Esophagus muscularis mucosa (tissue), 4 donors: ENCODE measurements around the gene TARBP2. TPM values are rescaled to one million over a fixed set of nuclear protein-coding genes. Genes with fewer than 3 reads are reported as not detected.

Experiments
- DNase-seq: peaks from one replicate; pipeline ENCODE4 v3.0.0-alpha.2; 2017; ENCODE audit errors: extremely low spot score
- H3K27ac ChIP-seq, 4 donors: fragments of 200-600 bp; sonication (generic); replicated peaks in 1 of 4; 1 replicate in 3 of 4; 2 replicates in 1 of 4; pipeline ENCODE4 v1.5.1; 2016 to 2019; ENCODE audit warnings: mild to moderate bottlenecking in 1 of 4
- H3K27me3 ChIP-seq, 4 donors: fragments of 200-600 bp; sonication (generic); one replicate each; pipeline versions ENCODE4 v1.5.1 to v1.6.0; 2016 to 2019
- H3K36me3 ChIP-seq, 4 donors: fragments of 200-600 bp; sonication (generic); one replicate each; pipeline ENCODE4 v1.5.1; 2016 to 2019
- H3K4me1 ChIP-seq, 4 donors: fragments of 200-600 bp; sonication (generic); one replicate each; pipeline ENCODE4 v1.5.1; 2016 to 2019
- H3K4me3 ChIP-seq, 4 donors: fragments of 200-600 bp; sonication (generic); 1 replicate in 2 of 4; 2 replicates in 2 of 4; pipeline ENCODE4 v1.5.1; 2016 to 2019; ENCODE audit warnings: mild to moderate bottlenecking in 4 of 4, moderate library complexity in 1 of 4
- H3K9me3 ChIP-seq, 4 donors: fragments of 200-600 bp; sonication (generic); 1 replicate in 3 of 4; 2 replicates in 1 of 4; pipeline ENCODE4 v1.5.1; 2016 to 2019
- CTCF ChIP-seq, 3 experiments: fragments of 200-600 bp in 2 of 3; fragments of 450-650 bp in 1 of 3; sonication (generic) in 2 of 3; IDR thresholded peaks; one replicate each; pipeline ENCODE4 v1.5.1; 2017 to 2019; ENCODE audit warnings: antibody characterized with exemption in 3 of 3, mild to moderate bottlenecking in 2 of 3, moderate library complexity in 1 of 3
- EP300 ChIP-seq: sonication (generic); formaldehyde crosslinking; IDR thresholded peaks from one replicate; pipeline ENCODE4 v1.6.1; 2017; ENCODE audit warnings: antibody characterized with exemption
- POLR2A ChIP-seq: fragments of 450-650 bp; IDR thresholded peaks from one replicate; pipeline ENCODE4 v1.6.1; 2017; ENCODE audit warnings: antibody characterized with exemption, moderate library complexity, mild to moderate bottlenecking, low read depth
- POLR2AphosphoS5 ChIP-seq, 2 donors: sonication (generic); formaldehyde crosslinking; IDR thresholded peaks; one replicate each; pipeline ENCODE4 v1.6.1; 2017; ENCODE audit warnings: antibody characterized with exemption in 2 of 2
- WGBS: methylation state at CpG from one replicate; pipeline ENCODE4 v1.1.5; 2018; 5-methylcytosine and 5-hydroxymethylcytosine counted together
- intact Hi-C: fragments of 100-400 bp; cut with DNase I; formaldehyde crosslinking; loops from one replicate; pipeline ENCODE4 v1.15.1; 2023
- total RNA-seq, 4 donors: library from RNA; depleted of rRNA; stranded (reverse); fragments of >200 nt; gene quantifications; one replicate each; pipeline versions ENCODE4 v1.1.0 to v1.2.1, GENCODE V29; 2016

The TARBP2 gene
- total RNA-seq, 4 donors from 2014 or later = 12.7 to 16.6 (median 12.9) TPM

GRCh38 chr12:53465679-53466078 is 35.4 kb upstream of the TARBP2 start:
- Histone ChIP-seq H3K27ac (peak overlapping the region in 3 of 4 donors; percentile 17 to 39 (median 36)), H3K4me1 (peaks cover 39 to 82% (median 61%) of the 10 kb centered on the region in 4 donors), H3K9me3 (no peaks in the 10 kb centered on the region), H3K36me3 (peaks cover 96 to 100% (median 100%) of the 10 kb centered on the region in 4 donors), H3K4me3 (no peak overlapping the region), H3K27me3 (no peaks in the 10 kb centered on the region)
- WGBS = 41% methylated on average over 2 of the region's 2 CpGs
- no peak for TF ChIP-seq CTCF (IDR thresholded peaks at IDR 0.05)
- TF ChIP-seq POLR2AphosphoS5 (IDR thresholded peaks at IDR 0.05) = no peak
- no peak for TF ChIP-seq EP300
- no peak for TF ChIP-seq POLR2A
- intact Hi-C loops = no loop called here
- no peak for DNase-seq

GRCh38 chr12:53466640-53467039 is 34.4 kb upstream of the TARBP2 start:
- peak overlapping the region in 2 of 4 donors; percentile 10 to 36 for H3K27ac ChIP-seq
- peaks cover 29 to 80% (median 57%) of the 10 kb centered on the region in 4 donors for H3K4me1 ChIP-seq
- peaks cover 98 to 100% (median 100%) of the 10 kb centered on the region in 4 donors for H3K36me3 ChIP-seq
- no peaks in the 10 kb centered on the region for H3K27me3 ChIP-seq
- no peak for DNase-seq
- H3K4me3 ChIP-seq = no peak overlapping the region
- no peak for TF ChIP-seq POLR2A
- no peak for TF ChIP-seq POLR2AphosphoS5 (IDR thresholded peaks at IDR 0.05)
- no peak for TF ChIP-seq EP300
- TF ChIP-seq CTCF (IDR thresholded peaks at IDR 0.05) = no peak
- 37% methylated on average over 4 of the region's 4 CpGs for WGBS
- intact Hi-C loops = no loop called here
- H3K9me3 ChIP-seq = no peaks in the 10 kb centered on the region

- intact Hi-C loops = no loop called here
These were observed 34.0 kb upstream of the TARBP2 start for GRCh38 chr12:53467082-53467481.

GRCh38 chr12:53467880-53468279 is 33.2 kb upstream of the TARBP2 start:
- intact Hi-C loops = no loop called here
- no peak for DNase-seq
- no peak for TF ChIP-seq EP300
- TF ChIP-seq POLR2AphosphoS5 (IDR thresholded peaks at IDR 0.05) = no peak
- no peak for TF ChIP-seq CTCF (IDR thresholded peaks at IDR 0.05)
- TF ChIP-seq POLR2A = no peak
- Histone ChIP-seq H3K36me3 (peaks cover 90 to 100% (median 100%) of the 10 kb centered on the region in 4 donors), H3K9me3 (no peaks in the 10 kb centered on the region), H3K27ac (no peak overlapping the region), H3K4me3 (no peak overlapping the region), H3K27me3 (no peaks in the 10 kb centered on the region), H3K4me1 (peaks cover 38 to 80% (median 57%) of the 10 kb centered on the region in 4 donors)
- 69% methylated on average over 2 of the region's 2 CpGs for WGBS

More at GRCh38 chr12:53467082-53467481, 34.0 kb upstream of the TARBP2 start:
- DNase-seq = no peak
- H3K4me3 ChIP-seq = no peak overlapping the region
- no peaks in the 10 kb centered on the region for H3K27me3 ChIP-seq
- H3K27ac ChIP-seq = peak overlapping the region in 1 of 4 donors; percentile 10
- H3K4me1 ChIP-seq = peaks cover 30 to 80% (median 56%) of the 10 kb centered on the region in 4 donors
- 52% methylated on average over 5 of the region's 5 CpGs for WGBS
- peaks cover 94 to 100% (median 100%) of the 10 kb centered on the region in 4 donors for H3K36me3 ChIP-seq
- no peaks in the 10 kb centered on the region for H3K9me3 ChIP-seq
- no peak for TF ChIP-seq POLR2A
- no peak for TF ChIP-seq EP300
- no peak for TF ChIP-seq CTCF (IDR thresholded peaks at IDR 0.05)
- TF ChIP-seq POLR2AphosphoS5 (IDR thresholded peaks at IDR 0.05) = no peak

GRCh38 chr12:53468282-53468681 is 32.8 kb upstream of the TARBP2 start:
- TF ChIP-seq EP300 (no peak), CTCF (IDR thresholded peaks at IDR 0.05) (no peak), POLR2AphosphoS5 (IDR thresholded peaks at IDR 0.05) (no peak), POLR2A (no peak)
- 59% methylated on average over 1 of the region's 1 CpG for WGBS
- Histone ChIP-seq H3K4me3 (no peak overlapping the region), H3K27me3 (no peaks in the 10 kb centered on the region), H3K4me1 (peaks cover 42 to 80% (median 57%) of the 10 kb centered on the region in 4 donors), H3K9me3 (no peaks in the 10 kb centered on the region), H3K36me3 (peaks cover 90 to 100% (median 100%) of the 10 kb centered on the region in 4 donors), H3K27ac (no peak overlapping the region)
- DNase-seq = no peak
- intact Hi-C loops = no loop called here
